GM21576 (cell line): ENCODE results near the gene KDELR3.

Experiments
- ATAC-seq: cut with Tn5 transposase; IDR thresholded peaks from one replicate; pipeline ENCODE4 v1.9.1; 2021; ENCODE audit warnings: mild to moderate bottlenecking, moderate library complexity; ENCODE audit not compliant: unreplicated experiment

The KDELR3 gene

DNA sequence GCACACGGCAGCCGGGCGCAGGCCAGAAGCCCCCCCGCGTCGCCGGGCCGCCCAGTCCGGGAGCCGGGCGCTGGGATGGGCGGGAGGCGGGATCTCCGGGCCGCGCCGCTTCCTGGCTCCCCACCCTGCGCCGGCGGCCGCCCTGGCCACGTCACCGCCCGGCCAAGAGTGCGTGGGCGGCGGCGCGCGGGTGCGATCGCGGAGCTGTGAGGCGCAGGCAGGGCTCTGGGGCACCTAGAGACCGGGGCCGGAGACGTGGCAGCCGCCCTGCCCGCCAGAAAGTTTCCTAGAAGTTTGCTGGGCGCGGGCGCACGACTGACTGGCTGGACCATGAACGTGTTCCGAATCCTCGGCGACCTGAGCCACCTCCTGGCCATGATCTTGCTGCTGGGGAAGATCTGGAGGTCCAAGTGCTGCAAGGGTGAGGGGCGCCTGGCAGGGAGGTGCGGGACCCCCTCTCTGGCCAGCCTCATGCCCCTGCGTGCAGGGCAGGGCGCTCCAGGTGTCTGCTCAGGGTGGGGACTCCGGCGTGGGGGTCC lies at the start of gene KDELR3:
Gene KDELR3, plus strand, starts transcription at position 193 of the 539 bp plus-strand sequence. Its CDS starts 138 bp downstream, at position 331.
- no peak for ATAC-seq

DNA sequence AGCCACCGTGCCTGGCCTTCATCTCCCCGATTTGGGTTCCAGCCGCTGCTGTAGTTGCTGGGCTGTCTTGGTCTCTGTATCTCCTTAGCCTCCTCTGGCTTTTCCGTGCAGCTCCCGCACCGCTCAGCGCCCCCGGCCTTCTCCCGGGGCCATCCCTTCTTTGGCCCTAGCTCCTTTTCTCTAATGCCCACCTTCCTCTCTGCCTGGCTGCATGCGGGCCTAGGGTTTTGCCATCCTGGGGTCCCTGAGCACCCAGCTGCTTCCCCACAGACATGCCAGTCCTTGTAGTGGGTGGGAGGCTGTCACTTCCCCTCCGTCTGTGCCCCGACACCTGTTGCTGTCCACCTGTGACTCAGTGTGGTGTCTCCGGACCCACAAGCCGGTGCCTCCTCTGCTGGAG lies 49.3 kb upstream of the KDELR3 start:
- ATAC-seq = no peak

DNA sequence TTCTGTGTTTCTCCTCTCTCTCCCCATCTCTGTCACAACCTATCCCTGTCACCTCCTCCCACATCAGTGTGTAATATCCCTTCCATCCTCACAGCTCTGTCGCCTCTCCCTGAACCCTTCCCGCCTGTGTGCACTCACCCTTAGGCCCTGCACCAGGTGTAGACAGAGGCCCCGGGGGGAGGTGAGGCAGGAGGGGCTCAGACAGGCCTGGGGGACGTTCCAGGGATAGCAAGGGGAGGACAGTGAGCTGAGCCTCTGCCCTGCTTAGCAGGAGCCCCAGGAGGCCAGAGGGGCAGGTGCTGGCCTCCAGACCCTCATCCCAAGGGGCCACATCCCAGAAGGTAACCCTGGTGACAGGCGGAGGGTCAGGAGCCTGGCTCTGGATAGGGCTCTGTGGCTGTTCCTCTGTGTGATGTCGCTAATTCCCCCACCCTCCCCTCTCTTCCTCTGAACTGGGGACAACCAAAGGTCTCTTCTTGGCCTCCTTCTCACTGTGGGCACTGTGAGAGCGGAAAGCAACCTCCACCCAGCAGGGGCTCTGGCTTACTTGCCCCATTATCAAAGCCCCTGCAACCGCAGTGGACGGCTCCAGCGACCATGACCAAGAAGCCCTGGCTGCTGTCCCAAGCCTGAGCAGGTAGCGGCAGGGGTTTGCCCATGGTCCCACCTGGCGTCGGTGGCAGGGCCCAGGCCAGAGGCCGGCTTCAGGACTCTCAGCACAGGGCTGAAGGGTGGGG lies 48.6 kb upstream of the KDELR3 start:
- no peak for ATAC-seq

DNA sequence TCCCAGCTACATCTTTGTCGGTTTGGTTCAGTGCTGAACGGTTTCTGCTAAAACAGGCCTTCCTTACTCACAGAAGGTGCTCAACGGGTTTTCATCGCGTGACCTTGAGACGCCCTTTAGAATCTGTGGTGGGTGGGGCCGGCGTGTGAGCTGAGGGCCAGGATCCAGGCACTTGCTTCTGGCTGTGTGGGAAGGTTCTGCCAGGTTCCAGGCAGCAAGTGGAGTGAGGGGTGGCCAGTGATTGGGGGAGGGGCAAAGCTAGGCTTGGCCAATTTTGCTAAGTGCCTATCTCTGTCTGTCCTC lies 48.1 kb upstream of the KDELR3 start:
- ATAC-seq = no peak

DNA sequence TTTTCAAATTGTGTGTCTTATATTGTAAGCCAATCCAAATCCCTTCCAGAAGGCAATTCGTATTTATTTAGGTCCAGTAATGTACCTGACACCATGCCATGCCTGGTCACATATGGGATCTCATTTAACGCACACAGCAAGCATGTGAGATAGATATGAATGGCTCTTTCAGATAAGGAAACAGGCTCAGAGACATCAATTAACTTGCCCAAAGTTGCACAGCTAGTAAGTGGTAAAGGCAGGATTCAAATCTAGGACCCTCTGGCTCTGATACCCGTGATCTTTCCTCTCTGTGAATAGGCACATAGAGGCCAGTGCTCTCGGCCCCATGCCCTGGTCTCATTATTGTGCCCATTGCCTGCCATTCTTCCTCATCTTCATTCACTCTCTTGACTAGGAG lies 47.2 kb upstream of the KDELR3 start:
- no peak for ATAC-seq

DNA sequence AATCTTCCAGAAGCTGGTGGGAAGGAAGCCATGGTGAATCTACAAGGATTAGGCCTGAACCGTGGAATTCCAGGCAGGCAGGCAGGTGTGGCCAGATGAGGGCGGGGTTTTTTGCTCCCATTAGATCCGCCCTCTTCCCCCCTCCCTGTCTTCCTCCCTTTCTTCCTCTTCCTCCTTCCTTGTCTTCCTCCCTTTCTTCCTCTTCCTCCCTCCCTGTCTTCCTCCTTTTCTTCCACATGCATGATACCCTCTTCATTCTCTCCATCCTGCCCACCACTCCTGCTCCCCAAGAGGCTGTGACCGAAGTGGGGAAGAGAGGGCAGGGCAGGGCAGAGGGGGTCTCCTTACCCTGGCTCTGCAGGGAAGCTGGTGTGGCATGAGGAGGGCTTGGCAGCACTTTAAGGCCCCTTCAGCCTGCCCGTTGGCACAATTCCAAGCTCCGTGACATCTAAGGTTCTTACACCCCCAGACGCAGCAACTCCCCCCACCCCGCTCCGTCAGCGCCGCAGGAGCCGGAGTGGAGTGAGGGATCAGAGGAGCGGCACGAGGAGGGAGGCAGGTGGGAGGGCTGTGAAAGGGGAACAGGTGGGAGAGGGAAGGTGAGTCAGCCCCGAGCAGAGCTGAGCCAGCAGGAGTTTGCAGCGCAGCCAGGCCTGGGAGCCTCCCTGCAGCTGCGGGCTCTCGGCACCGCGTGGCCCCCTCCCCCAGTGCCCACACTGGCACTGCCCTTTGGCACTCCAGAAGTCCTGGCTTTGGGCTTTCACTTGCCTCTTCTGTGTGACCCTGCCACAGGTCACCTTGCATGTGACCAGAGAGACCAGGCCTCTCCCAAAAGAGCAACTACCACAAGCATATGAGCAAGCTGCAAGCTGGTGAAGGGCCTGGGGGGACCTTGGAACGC lies 45.0 kb upstream of the KDELR3 start:
- ATAC-seq = no peak

DNA sequence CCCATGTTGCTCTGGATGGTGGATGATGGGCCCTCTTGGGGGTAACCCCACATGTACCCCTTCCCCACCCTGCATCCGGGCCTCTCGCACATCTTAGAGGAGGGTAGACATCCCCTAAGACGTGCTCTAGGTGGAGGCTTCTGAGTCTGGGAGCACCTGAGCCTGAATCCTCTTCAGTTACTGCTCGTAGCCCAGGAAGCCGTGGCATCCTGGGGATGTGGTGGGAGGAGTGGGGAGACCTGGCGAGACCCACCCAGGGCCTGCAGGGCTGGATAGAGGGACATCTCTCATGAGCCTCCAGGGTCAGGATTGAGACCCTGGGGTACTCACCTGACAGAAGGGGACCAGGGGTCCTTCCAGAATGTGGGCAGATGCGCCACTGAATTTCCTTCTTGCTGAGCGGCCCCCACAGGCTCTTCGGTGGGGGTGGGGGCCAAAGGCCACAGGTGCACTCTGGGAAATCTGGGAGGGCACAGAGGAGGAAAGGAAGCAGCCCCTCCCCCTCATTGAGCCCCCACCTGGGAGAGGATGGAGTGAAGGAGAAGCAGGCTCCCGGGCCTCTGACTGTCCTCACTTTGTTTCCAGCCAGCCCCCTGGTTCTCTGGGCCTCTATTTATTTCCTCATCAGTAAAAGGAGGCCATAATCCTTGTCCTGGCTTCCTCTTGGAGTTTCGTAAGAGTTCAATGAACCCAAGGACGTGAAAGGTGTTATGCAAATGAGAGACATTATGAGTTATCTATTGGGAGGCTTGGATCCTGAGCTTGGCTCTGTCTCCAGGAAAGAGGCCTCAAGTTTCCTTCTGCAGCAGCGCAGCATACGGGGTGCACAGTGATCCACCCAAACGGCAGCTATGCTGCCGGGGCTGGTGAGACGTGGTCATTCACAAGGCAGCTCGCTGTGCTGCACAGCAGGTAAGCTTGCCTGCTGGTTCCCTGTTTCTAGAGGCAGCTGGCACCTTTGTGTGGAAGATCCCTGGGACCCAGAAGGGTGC lies 44.1 kb upstream of the KDELR3 start:
- no peak for ATAC-seq

DNA sequence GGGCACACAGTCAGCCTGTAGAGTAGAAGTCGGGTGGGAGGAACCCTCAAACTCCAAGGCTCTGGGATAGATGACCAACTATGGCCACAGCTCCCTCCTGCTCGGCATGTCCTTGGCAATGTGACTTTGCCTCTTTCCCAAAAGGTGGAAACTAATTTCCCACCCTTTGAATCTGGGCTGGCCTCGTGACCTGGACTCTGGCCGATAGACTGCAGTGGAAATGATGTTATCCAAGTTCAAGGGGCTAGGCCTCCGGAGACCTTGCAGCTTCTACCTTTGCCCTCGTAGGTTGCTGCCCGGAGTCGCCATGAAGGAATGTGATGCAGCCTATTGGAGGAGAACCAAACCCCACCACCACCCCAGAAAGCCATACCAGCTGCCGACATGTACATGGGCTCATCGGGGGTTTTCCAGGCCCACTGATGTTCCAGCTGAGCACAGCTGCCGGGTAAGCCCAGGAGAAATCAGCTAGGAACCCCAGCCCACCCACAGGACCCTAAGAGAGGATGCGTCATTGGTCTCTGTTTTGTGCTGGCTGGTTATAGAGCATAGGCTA lies 43.3 kb upstream of the KDELR3 start:
- ATAC-seq = no peak

DNA sequence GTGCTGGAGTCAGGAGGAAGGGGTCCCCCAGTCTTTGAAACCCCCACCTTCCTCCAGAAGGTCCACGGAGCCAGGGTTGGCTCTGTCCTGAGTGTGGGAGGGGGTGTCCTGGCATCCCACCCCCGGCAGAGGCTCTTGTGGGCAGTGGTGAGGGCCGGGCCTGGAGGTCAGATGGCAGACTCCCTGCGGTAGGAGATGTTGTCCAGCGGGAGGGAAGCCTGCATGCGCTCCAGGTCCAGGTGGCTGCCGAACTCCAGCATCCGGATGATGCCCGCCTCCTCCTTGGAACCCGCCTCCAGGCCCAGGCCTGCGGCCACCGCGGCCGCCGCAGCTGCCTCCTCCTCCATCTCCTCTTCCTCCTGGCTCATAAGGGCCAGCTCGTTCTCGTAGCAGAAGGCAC lies 41.3 kb upstream of the KDELR3 start:
- no peak for ATAC-seq

DNA sequence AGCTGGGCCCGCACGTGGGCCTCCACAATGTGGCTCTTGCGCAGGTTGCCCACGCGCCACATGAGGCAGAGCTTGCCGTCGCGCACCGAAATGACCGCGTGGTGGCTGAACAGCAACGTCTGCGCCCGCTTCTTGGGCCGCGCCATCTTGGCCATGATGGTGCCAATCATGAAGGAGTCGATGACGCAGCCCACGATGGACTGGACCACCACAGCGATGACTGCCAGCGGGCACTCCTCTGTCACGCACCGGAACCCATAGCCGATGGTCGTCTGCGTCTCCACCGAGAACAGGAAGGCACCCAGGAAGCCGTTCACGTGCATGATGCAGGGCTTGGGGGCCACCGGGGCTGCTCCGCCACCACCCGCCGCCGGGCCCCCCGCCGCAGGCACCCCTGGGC lies 40.4 kb upstream of the KDELR3 start:
- ATAC-seq = no peak

DNA sequence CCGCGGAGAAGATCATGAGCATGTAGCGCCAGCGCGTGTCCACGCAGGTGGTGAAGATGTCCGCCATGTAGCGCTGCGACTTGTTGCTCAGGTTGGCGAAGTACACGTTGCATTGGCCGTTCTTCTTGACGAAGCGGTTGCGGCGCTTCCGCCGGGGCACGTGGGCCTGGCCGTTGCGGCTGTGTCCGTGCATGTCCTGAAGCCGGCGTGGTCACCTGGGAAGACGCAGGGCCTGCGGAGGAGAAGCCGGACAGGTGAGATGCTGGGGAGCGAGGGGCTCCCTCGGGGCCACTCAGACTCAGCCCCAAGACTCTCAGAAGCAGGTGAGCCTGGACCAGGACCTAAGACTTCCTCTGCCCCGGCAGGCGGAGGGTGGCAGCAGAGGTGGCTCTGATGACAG lies 40.0 kb upstream of the KDELR3 start:
- no peak for ATAC-seq

DNA sequence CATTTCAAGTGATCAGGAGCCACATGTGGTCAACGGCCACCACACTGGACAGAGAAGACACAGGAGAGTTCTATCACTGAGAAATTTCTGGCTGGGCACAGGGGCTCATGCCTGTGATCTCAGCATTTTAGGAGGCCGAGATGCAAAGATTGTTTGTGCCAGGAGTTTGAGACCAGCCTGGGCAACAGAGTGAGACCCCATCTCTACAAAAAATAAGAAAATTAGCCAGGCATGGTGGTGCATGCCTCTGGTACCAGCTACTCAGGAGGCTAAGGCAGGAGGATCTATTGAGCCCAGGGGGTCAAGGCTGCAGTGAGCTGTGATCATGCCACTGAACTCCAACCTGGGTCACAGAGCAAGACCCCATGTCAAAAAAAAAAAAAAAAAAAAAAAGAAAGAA lies 39.2 kb upstream of the KDELR3 start:
- no peak for ATAC-seq

DNA sequence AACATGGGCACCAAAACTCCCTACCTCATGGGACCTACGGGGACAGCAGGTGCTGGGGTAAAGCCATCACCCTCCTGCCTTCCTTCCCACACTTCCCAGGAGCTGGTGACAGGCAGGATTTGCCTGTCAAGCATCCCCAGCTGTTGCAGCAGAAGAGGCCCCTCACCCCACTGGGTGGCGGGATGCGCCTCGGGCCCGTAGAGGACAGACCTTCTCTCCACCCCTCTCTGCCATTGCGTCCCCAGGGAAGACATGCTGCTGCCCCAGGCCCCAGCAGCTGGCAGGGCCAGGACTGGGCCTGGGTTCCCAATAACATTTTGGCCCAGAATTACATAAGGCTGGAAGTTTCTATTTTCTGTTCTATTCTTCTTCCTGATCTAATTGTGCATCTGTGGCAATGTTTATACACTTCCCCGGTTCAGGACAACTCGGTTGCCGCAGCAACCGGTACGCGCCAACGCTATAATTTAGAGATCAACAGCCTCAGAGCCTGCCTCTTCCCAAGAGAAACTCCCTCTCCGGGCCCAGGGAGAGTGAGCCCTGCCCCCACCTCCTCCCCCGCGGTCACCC lies 38.3 kb upstream of the KDELR3 start:
- no peak for ATAC-seq

DNA sequence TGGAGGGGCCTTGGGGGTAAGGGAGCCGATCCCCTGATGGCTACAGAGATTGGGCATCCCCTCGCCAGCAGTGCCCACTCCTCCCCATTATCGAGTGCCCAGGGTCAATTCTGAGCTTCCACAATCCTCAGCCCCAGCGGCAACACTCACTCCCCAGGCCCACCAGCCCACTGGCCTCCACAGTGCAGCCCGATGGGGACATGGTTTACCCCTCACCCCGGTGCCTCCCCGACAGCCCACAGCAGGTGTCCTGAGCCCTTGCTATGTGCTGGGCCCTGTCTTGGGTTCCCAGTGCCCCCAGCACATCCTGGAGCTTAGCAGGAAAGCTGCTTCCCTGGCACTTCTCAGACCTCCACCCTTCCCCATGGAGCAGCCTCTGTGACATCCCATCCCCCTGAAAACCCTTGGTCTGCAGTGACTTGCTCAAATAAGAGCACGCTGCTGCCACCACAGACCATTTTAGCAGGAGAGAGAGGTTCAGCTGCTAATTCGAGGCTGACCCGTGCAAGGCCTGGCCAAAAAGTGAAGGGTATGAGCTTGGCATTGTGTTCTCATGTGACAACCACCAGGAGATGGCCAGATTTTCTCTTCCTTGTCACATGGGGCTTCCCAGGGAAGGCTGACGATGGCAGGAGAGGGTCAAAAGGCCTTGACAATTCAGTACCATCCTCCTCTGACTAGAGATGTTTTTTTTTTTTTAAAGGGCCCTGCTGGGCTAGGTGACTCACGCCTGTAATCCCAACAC lies 36.5 kb upstream of the KDELR3 start:
- ATAC-seq = no peak

DNA sequence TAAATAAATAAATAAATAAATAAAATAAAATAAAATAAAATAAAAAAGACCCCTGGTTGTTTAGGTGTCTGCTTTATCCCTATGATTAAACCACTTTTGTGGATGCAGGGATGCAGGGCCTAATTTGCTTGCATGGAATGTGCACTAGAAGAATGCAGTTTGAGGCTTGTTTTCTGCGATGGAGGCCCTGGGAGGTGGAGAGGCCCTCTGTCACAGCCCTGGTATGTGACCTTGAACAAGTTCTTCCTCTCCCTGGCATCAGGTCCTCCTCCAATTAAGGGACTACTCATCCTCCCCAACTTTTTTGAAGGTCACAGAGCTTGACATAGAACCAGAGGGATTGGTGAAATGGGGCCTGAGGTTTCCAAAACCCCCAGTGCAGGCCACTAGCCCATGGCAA lies 35.6 kb upstream of the KDELR3 start:
- ATAC-seq = no peak

DNA sequence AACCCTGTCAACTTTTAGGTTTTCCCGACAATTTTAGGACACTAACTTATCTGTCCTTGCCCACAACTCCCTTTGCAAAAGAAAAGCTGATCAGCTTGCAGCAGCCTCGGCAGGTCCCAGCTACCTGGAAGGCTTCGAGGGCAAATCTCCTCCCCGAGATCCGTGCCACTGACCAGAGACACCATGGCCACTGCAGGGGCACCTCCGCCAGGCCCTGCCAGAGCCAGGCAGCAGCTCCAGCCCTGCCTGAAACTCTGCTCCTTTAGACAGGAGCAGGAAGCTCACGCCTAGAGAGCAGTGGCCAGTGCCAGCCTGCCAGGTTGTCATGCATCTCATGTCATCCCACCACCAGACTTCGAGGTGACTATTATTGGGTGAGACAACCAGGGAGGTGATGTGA lies 34.0 kb upstream of the KDELR3 start:
- no peak for ATAC-seq

DNA sequence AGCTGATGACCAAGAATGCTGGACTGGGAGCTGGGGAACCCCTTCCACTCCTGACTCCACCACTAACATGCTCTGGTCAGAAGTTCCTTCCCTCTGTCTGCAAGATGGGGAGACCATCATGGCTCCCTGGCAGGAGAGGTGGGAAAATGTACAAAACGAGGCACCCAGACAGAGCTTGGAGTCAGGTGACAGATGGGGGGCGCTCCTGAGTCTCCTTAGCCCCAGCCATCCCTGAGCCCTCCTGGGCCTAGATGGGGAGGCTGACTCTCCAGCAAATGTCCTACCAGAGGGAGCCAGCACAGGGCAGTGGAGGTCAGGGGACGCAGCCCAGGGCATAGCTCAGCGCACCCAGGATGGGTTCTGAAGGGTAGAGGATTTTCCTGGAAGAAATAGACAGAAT lies 32.9 kb upstream of the KDELR3 start:
- ATAC-seq = no peak

DNA sequence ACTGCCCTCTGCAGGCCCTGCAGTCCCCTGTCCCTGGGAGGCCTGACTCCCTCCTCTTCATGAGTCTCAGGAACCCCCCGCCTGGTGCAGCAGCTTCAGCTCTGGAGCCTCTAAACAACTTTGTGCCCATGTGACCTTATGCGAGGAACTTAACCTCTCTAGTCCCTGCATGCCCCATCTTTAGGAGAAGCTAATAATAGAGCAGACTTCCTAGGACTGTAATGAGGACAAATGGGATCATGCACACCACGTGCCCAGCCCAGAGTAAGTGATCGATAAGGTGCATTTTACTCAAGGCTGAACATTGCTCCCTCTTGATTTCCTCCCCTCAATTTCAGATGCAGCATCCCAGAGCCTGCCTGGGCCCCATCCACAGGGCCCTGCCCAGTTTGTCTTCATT lies 31.9 kb upstream of the KDELR3 start:
- no peak for ATAC-seq

DNA sequence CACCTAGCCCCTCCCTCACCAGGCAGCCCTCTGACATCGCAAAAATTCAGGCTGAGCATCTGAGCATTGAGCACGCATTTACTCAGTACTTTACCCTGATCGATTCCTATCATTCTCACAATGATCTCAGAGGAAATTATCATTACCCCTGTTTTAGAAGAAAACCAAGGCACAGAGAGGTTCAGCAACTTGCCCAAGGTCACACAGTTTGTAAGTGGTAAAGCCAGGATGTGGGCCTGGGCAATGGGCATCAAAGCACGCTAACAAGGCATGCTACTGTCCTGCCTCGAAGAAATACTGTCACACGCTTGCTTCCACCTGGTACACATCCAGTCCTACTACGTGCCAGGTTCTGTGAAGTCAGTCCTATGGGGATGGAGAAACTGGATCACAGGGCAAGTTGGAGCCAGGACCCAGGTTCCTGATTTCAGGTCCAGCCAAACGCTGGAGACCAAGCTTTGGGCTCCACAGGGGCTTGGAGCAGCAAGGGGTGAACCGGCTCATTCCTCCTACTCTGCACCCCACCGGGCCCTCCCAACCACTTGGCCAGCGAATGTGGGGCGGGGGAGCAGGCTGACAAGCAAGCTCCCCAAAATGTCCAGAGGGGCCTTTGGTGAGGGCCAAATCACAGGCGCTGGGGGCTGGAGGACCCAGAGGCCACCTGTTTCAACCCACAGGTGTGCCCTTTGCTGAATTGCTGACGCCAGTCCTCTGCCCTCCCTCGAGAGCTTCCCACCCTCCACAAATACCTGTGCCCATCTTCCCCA lies 31.1 kb upstream of the KDELR3 start:
- no peak for ATAC-seq
